WI38 (cell line): Measurements from ENCODE around the gene AGAP9.
A peak's percentile ranks its signal among the peaks of the same experiment; 100 is the strongest.
"Not testable (repeated sequence)": the region's sequence is repeated elsewhere in the genome, so short reads cannot be mapped to it uniquely, and the experiment has no call there.

ENCODE experiments used
- H3K4me3 ChIP-seq: 2 replicates; pipeline ENCODE4 v1.5.1; 2011; ENCODE audit warnings: low read depth, mild to moderate bottlenecking, control low read depth, low read length
- TF ChIP-seq, protein P1 (sequence below): IDR thresholded peaks from 2 replicates; pipeline ENCODE4 v1.5.1; 2012; ENCODE audit warnings: low read depth, mild to moderate bottlenecking, control low read depth, low read length

AGAP9 gene

DNA sequence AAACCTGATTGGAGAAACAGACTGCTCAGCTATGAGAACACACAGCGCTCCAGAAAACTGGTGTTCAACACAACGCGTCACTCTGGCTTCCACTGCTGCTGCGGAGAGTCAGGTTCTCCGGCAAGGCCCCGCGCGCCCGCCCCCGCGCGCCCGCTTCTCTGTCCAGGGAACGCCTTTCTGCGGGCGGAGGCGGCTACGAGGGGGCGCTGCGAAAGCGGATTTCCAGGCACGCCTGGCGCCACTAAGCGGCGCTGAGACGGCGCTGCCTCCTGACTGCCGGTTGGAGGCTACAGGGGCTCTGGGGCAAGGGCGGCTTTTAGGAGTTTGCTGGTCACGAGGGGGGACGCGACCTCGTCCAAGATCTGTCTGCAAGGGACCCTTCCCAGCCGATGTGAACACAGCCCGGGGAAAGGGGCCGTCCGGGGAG, 62.2 kb downstream of the AGAP9 start:
- not testable (repeated sequence) for H3K4me3 ChIP-seq
- TF ChIP-seq, protein P1, sequence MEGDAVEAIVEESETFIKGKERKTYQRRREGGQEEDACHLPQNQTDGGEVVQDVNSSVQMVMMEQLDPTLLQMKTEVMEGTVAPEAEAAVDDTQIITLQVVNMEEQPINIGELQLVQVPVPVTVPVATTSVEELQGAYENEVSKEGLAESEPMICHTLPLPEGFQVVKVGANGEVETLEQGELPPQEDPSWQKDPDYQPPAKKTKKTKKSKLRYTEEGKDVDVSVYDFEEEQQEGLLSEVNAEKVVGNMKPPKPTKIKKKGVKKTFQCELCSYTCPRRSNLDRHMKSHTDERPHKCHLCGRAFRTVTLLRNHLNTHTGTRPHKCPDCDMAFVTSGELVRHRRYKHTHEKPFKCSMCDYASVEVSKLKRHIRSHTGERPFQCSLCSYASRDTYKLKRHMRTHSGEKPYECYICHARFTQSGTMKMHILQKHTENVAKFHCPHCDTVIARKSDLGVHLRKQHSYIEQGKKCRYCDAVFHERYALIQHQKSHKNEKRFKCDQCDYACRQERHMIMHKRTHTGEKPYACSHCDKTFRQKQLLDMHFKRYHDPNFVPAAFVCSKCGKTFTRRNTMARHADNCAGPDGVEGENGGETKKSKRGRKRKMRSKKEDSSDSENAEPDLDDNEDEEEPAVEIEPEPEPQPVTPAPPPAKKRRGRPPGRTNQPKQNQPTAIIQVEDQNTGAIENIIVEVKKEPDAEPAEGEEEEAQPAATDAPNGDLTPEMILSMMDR = peak; percentile 16

DNA sequence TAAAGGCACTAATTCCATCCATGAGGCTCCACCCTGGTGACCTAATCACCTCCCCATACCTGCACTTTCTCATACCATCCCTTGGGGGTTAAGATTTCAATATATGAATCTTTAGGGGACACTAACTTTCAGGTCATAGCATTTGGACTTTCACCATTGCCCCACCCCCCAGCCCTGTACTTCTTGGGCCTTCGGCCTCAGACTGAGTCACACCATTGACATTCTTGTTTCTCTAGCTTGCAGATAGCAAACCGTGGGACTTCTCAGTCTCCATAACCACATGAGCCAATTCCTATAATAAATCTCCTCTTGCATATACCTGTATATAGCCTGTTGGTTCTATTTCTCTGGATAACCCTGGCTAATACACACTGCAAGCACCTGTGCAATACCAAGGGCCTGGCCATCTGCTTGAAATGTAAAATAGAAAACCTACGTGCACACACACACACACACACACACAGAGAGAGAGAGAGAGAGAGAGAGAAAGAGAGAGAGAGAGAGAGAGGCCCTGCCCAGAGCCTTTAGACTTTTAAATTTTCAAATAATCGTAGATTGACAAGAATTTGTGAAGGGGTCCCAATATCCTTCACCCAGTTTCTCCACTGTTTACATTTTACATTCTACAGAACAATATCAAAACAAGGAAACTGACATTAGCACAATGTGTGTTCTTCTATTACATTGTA, 64.8 kb downstream of the AGAP9 start:
- TF ChIP-seq, protein P1 = no peak
- H3K4me3 ChIP-seq = no peak overlapping the region

DNA sequence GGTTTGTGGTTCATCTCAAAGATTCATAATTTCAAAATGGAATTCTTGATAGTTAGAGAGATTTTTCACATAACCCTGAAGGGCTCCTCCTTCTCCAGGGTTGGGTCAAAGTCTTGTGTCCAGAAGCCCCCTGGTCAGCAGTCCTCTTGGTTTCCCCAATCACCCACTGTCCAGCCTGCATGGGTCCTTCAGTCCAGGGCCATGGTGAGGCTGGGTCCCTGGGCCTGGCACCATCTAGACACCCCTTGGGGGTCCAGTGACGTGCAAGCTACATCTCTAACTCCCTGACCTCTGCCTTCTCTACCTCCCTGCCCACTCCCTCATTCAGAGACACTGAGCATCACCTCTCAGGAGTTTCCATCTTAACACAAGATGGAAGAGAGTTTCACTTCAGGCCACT, 65.6 kb downstream of the AGAP9 start:
- no peak overlapping the region for H3K4me3 ChIP-seq
- TF ChIP-seq, protein P1 = no peak

DNA sequence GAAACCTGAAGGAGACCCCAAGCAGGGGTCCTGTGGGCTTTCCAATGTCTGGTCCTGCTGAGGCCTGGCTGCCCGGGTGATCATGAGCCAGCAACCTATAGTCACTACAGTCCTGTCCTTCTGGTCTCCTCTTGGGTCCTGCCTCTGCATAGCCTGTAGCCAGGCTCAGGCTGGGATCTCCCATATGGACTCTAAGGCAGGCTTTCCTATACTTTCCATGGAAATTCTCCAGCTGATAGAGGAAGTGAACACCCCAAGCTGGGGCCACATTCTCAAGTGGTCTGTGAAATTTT, 66.0 kb downstream of the AGAP9 start:
- H3K4me3 ChIP-seq = no peak overlapping the region
- TF ChIP-seq, protein P1 = no peak

DNA sequence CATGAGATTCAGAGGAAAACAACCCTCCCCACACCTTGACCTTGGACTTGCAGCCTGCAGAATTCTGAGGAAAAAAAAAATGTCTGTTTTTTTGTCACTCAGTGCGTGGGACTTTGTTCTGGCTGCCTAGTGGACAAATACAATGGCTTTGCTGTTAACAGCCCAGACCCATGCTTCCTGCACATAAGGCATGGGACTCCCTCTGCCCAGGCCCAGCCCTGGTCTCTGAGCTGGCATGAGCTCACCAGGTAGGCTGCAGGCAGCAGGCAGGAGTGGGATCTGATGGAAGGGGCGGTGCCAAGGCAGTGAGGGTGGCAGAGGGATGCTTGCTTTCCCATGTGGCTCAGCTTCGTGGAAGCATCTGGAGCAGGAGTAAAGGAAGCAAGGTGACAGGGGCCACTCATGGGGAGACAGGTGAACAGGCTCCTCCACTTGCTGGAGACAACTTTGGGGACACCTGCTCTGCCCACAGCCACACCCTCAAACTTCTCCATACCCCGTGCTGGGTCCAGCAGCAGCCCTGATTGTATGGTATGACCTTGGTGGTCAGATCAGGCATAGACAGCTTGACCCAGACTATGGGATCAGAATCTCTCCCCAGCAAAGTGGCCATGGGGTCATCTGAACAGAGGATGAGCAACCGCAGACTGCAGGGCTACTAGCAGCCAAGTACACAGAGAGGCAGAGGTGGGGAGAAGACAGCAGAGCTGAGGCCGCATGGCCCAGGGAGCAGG, 66.5 kb downstream of the AGAP9 start:
- TF ChIP-seq, protein P1 = no peak
- no peak overlapping the region for H3K4me3 ChIP-seq

DNA sequence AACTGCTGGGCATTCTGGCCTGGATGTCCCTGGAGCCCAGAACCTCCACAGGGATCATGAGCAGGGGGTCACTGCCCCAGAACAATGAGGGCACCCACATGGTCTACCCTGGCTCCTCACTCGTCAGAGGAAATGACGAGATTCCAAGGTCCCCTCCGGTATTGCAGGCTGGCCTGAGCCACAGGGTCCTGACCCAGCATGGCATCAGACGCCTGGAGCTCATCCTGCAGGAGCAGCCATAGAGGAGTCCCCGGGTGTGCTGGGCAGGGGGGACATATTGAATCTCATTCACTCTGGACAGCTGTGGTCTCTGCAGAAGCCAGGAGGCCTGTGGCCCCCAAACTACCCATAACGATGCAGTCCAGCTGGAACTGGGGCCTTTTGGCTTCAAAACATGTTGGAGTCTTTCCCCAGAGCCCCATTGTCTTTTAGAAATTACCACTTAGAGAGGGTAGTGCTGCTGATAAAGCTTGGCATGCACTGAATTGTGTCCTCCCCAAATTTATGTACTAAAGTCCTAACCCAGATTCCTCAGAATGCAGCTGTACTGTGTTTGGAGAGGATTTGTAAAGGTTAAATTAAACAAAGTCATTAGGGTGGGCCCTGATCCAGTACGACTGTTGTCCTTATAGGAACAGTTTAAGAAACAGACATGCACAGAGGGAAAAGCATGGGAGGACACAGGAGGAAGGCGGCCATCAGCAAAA, 67.2 kb downstream of the AGAP9 start:
- H3K4me3 ChIP-seq = no peak overlapping the region
- TF ChIP-seq, protein P1 = no peak

DNA sequence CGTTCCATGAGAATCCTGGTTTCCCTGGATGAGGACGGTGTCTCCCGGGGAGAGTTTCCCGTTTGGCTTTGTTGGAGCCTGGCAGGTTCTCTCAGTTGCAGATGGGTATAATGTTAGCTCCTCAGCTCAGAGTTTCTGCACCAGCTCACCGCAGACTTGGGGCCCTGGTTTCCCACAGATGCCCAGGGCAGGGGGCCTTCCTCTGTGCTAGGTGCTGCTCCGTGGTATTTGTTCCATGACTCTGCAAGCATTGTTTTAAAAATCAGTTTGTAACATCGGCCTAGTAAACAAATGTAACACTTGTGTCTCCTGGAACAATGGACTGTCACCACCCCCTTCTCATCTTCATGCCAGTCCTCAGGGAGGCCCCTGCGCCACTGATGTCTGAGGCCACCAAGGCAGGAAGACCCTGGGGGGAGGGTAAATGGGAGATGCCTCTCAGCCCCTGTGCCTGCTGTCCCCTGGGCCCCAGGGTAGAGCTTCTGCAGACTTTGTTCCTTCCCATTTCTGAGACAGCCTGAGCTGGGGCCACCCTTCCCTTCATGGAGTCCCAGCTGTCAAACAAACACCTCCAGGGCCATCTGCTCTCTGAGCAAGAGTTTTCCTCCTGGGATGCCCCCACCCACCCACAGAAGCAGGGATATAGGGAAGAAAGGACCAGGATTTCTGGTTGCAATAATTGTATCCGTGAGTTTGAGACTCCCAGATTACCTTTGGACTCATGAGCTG, 67.9 kb downstream of the AGAP9 start:
- not testable (repeated sequence) for H3K4me3 ChIP-seq
